Thyroid gland (tissue), 4 donors: ENCODE results near the gene CDR2. TPM values are rescaled to one million over a fixed set of nuclear protein-coding genes. Genes with fewer than 3 reads are reported as not detected.
"Not testable (repeated sequence)": the region's sequence is repeated elsewhere in the genome, so short reads cannot be mapped to it uniquely, and the experiment has no call there.

Experiments used
- DNase-seq, 2 donors: peaks; one replicate each; pipeline ENCODE4 v3.0.0-alpha.2; 2019
- H3K27ac ChIP-seq, 3 donors: fragments of 200-600 bp; sonication (generic); 1 replicate in 2 of 3; 2 replicates in 1 of 3; pipeline ENCODE4 v1.5.1; 2016 to 2019; ENCODE audit warnings: mild to moderate bottlenecking in 1 of 3, moderate library complexity in 1 of 3
- H3K27me3 ChIP-seq: fragments of 200-600 bp; sonication (generic); one replicate; pipeline ENCODE4 v1.5.1; 2019
- H3K36me3 ChIP-seq, 2 donors: fragments of 200-600 bp; sonication (generic); one replicate each; pipeline ENCODE4 v1.5.1; 2016 to 2019
- H3K4me1 ChIP-seq, 2 donors: fragments of 200-600 bp; sonication (generic); one replicate each; pipeline ENCODE4 v1.5.1; 2017 to 2019
- H3K4me3 ChIP-seq, 3 donors: fragments of 200-600 bp; sonication (generic); replicated peaks in 1 of 3; 1 replicate in 2 of 3; 2 replicates in 1 of 3; pipeline ENCODE4 v1.5.1; 2016; ENCODE audit warnings: mild to moderate bottlenecking in 1 of 3
- H3K9me3 ChIP-seq: fragments of 200-600 bp; sonication (generic); one replicate; pipeline ENCODE4 v1.5.1; 2017
- CTCF ChIP-seq, 6 experiments: fragments of 200-600 bp in 3 of 6; fragments of 450-650 bp in 3 of 6; sonication (generic) in 3 of 6; IDR thresholded peaks; one replicate each; pipeline ENCODE4 v1.5.1; 2016 to 2019; ENCODE audit warnings: antibody characterized with exemption in 6 of 6, mild to moderate bottlenecking in 2 of 6, inconsistent platforms in 1 of 6, moderate library complexity in 1 of 6
- POLR2A ChIP-seq, 2 donors: fragments of 450-650 bp; IDR thresholded peaks; one replicate each; pipeline ENCODE4 v1.6.1; 2017; ENCODE audit warnings: antibody characterized with exemption in 2 of 2, mild to moderate bottlenecking in 2 of 2, moderate library complexity in 1 of 2
- WGBS, 2 donors: methylation state at CpG; one replicate each; pipeline ENCODE4 v1.1.5; 2017; 5-methylcytosine and 5-hydroxymethylcytosine counted together
- intact Hi-C: fragments of 100-400 bp; cut with DNase I; formaldehyde crosslinking; loops from one replicate; pipeline ENCODE4 v1.15.1; 2023
- total RNA-seq, 4 donors: library from RNA; depleted of rRNA; stranded (reverse); fragments of >200 nt; gene quantifications; one replicate each; pipeline ENCODE4 v1.2.3, GENCODE V29; 2016

Gene CDR2
- total RNA-seq, 4 donors from 2014 or later: 55.5 to 92.8 (median 79.2) TPM

DNA sequence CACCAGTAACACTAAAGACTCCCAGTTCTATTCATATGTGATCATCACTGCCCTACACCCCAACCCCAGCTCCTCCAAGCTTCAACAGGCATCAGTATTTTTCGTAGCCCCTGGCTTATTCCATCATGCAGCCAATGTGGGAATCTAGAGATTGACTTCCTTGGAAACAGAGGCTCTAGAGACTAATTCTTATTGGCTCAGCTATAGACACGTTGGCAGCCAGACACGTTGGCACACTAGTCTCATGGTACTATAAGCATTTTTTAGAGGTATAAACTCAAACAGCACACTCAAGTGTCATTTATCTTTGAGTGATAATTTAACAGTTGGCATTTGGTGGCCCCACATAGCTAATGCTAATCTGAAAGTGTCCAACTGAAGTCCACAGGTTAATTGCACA, 44.4 kb upstream of the CDR2 start:
- no peak for TF ChIP-seq CTCF (IDR thresholded peaks at IDR 0.05)
- TF ChIP-seq POLR2A (IDR thresholded peaks at IDR 0.05): no peak
- intact Hi-C loops: no loop called here
- H3K4me3 ChIP-seq: no peak overlapping the region
- H3K27me3 ChIP-seq: no peaks in the 10 kb centered on the region
- no peak overlapping the region for H3K27ac ChIP-seq
- H3K4me1 ChIP-seq: no peaks in the 10 kb centered on the region
- H3K36me3 ChIP-seq: peaks cover 12 to 16% of the 10 kb centered on the region in 2 donors
- no peaks in the 10 kb centered on the region for H3K9me3 ChIP-seq
- DNase-seq: no peak
- WGBS, 2 donors: 85 to 93% methylated on average over 3 of the region's 3 CpGs

GRCh38 chr16:22417798-22418197, 43.4 kb upstream of the CDR2 start:
- H3K27ac ChIP-seq, DNase-seq, H3K9me3 ChIP-seq, H3K4me3 ChIP-seq, intact Hi-C loops, H3K4me1 ChIP-seq, H3K27me3 ChIP-seq: not testable (repeated sequence)
- WGBS, 2 donors: 95 to 97% methylated on average over 6 of the region's 6 CpGs
- H3K36me3 ChIP-seq: peaks cover 12 to 16% of the 10 kb centered on the region in 2 donors

DNA sequence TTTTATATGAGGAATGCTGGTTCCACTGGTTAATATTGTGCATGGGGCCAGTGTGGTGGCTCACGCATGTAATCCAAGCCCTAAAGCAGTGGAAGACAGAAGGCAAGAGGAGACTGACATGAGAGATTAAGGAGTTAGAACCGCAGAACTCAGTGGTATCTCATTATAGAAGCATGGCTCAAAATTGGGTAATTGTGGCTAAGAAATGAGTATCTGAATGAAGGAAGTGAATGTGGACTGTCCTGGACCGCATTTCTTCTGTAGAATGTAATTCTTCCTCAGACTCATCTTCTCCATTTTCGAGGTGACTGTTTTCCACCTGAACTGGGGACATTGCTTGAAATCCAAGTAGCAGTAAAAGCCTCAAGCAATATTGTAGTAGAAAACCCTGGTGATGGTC, 42.6 kb upstream of the CDR2 start:
- H3K36me3 ChIP-seq: peaks cover 12 to 16% of the 10 kb centered on the region in 2 donors
- no peaks in the 10 kb centered on the region for H3K4me1 ChIP-seq
- no peak for TF ChIP-seq POLR2A (IDR thresholded peaks at IDR 0.05)
- no peak for TF ChIP-seq CTCF (IDR thresholded peaks at IDR 0.05)
- no peak overlapping the region for H3K27ac ChIP-seq
- H3K4me3 ChIP-seq: no peak overlapping the region
- DNase-seq: no peak
- no peaks in the 10 kb centered on the region for H3K27me3 ChIP-seq
- intact Hi-C loops: no loop called here
- WGBS, 2 donors: 90 to 95% methylated on average over 4 of the region's 4 CpGs
- no peaks in the 10 kb centered on the region for H3K9me3 ChIP-seq

DNA sequence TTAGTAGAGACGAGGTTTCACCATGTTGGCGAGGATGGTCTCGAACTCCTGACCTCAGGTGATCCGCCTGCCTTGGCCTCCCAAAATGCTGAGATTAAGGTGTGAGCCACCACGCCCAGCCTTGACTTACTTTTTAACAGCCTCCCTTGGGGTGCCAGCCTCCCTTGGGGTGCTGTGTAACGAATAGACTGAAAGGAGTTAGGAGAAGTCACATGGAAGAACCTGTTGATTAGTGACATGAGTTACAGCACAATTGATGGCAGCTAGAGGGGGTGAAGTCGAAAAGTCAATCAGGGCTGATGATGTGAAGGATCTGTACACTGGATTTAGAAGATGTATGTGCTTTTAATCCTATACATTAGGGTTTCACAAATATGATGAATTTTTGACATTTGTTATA, 39.4 kb upstream of the CDR2 start:
- peaks cover 0 to 6% of the 10 kb centered on the region in 2 donors for H3K36me3 ChIP-seq
- DNase-seq: no peak
- H3K27ac ChIP-seq: no peak overlapping the region
- intact Hi-C loops: no loop called here
- no peak overlapping the region for H3K4me3 ChIP-seq
- WGBS, 2 donors: 94 to 97% methylated on average over 7 of the region's 7 CpGs
- TF ChIP-seq CTCF (IDR thresholded peaks at IDR 0.05) (no peak), POLR2A (IDR thresholded peaks at IDR 0.05) (no peak)
- no peaks in the 10 kb centered on the region for H3K27me3 ChIP-seq
- no peaks in the 10 kb centered on the region for H3K4me1 ChIP-seq
- no peaks in the 10 kb centered on the region for H3K9me3 ChIP-seq

- Histone ChIP-seq H3K9me3 (no peaks in the 10 kb centered on the region), H3K27ac (no peak overlapping the region), H3K4me3 (no peak overlapping the region), H3K4me1 (peaks cover 6% of the 10 kb centered on the region in 2 donors), H3K27me3 (no peaks in the 10 kb centered on the region), H3K36me3 (no peaks in the 10 kb centered on the region)
- no peak for TF ChIP-seq CTCF (IDR thresholded peaks at IDR 0.05)
- TF ChIP-seq POLR2A (IDR thresholded peaks at IDR 0.05): no peak
- 94 to 96% methylated on average over 2 of the region's 2 CpGs for WGBS, 2 donors
- intact Hi-C loops: no loop called here
- DNase-seq: no peak
These were observed 33.1 kb upstream of the CDR2 start for GRCh38 chr16:22407486-22407885.

DNA sequence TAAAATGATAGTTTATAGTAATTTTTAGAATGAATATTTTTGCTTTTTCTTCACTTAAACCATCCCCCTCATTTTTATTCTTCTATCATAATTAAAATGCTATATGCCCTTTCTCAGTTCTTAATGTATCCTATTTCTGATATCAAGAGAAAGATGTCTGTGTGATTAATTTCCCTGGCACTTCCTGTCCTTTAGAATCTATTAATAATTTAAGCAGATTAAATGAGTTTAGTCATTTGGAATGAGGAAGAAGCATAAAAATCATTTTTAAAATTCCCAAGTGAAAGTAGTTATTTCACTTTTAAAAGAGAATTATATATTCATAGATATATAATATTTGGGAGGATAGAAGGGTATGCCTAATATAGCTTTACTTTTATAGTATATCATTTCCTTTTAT, 27.8 kb upstream of the CDR2 start:
- intact Hi-C loops: no loop called here
- no peaks in the 10 kb centered on the region for H3K27me3 ChIP-seq

More for the DNA sequence above, 27.8 kb upstream of the CDR2 start:
- H3K27ac ChIP-seq: peak overlapping the region; percentile 37 to 64 (median 55)
- DNase-seq: no peak
- TF ChIP-seq POLR2A (IDR thresholded peaks at IDR 0.05) (no peak), CTCF (IDR thresholded peaks at IDR 0.05) (no peak)
- H3K4me3 ChIP-seq: no peak overlapping the region
- H3K4me1 ChIP-seq: peaks cover 34 to 37% of the 10 kb centered on the region in 2 donors
- H3K9me3 ChIP-seq: no peaks in the 10 kb centered on the region
- no peaks in the 10 kb centered on the region for H3K36me3 ChIP-seq
